IMR-90 (cell line): ENCODE measurements around the gene CCT7. TPM values are rescaled to one million over a fixed set of nuclear protein-coding genes. Genes with fewer than 3 reads are reported as not detected.

Experiments
- ATAC-seq: fragments of 200-7000 bp; cut with Tn5 transposase; 2 replicates; pipeline ENCODE4 v1.9.1; 2020; ENCODE audit warnings: low read depth, mild to moderate bottlenecking, moderate library complexity
- BruUV-seq: library from RNA; stranded (reverse); fragments of 400-500 nt; replicated peaks from 2 replicates; lab custom pipeline; 2021; lab: Mats Ljungman, UMichigan
- CTCF ChIA-PET: fragments of 300-600 bp; formaldehyde crosslinking; extraction: SDS; loops from one replicate; lab custom pipeline; 2021; ENCODE audit warnings: antibody characterized with exemption; lab: Yijun Ruan, JAX
- POLR2A ChIA-PET: fragments of 300-600 bp; sonication (Branson Sonifier 250); formaldehyde crosslinking; loops from one replicate; lab custom pipeline; 2022; ENCODE audit warnings: antibody characterized with exemption; ENCODE audit not compliant: unreplicated experiment; lab: Charles Lee
- DNase-seq: peaks from one replicate; pipeline ENCODE4 v3.0.0; 2013
- H2AFZ ChIP-seq: replicated peaks from 2 replicates; pipeline ENCODE3; 2013; ENCODE audit warnings: low read length, mild to moderate bottlenecking; ENCODE audit not compliant: poor library complexity
- H2AK5ac ChIP-seq: 2 replicates; pipeline ENCODE4 v1.6.1; 2013; ENCODE audit warnings: low read depth, low read length, inconsistent platforms
- H2AK9ac ChIP-seq: replicated peaks from 2 replicates; pipeline ENCODE3; 2013; ENCODE audit warnings: mild to moderate bottlenecking, low read depth, low read length, moderate library complexity; ENCODE audit not compliant: poor library complexity
- H2BK120ac ChIP-seq: 2 replicates; pipeline ENCODE4 v1.6.1; 2013; ENCODE audit warnings: low read depth, low read length, inconsistent platforms
- H2BK15ac ChIP-seq: 3 replicates; pipeline ENCODE4 v1.6.1; 2013; ENCODE audit warnings: low read depth, low read length, inconsistent platforms
- H2BK20ac ChIP-seq: 2 replicates; pipeline ENCODE4 v1.6.1; 2013; ENCODE audit warnings: low read depth, mild to moderate bottlenecking, inconsistent platforms, low read length, moderate library complexity
- H2BK5ac ChIP-seq: 2 replicates; pipeline ENCODE4 v1.6.1; 2013; ENCODE audit warnings: mild to moderate bottlenecking, low read depth, low read length, inconsistent platforms; ENCODE audit not compliant: poor library complexity, severe bottlenecking
- H3K14ac ChIP-seq: replicated peaks from 2 replicates; pipeline ENCODE4 v1.6.1; 2013; ENCODE audit warnings: low read depth, low read length, inconsistent platforms
- H3K18ac ChIP-seq: 2 replicates; pipeline ENCODE4 v1.6.1; 2013; ENCODE audit warnings: low read depth, low read length, control low read depth
- H3K23ac ChIP-seq: 2 replicates; pipeline ENCODE4 v1.6.1; 2013; ENCODE audit warnings: low read depth, low read length, inconsistent platforms
- H3K27ac ChIP-seq: 2 replicates; pipeline ENCODE4 v1.5.1; 2013; ENCODE audit warnings: mild to moderate bottlenecking, control low read depth, low read length; ENCODE audit not compliant: insufficient read depth
- H3K27me3 ChIP-seq: 2 replicates; pipeline ENCODE4 v1.6.1; 2013; ENCODE audit warnings: low read length; ENCODE audit not compliant: control insufficient read depth, insufficient read depth
- H3K36me3 ChIP-seq: 2 replicates; pipeline ENCODE4 v1.6.1; 2013; ENCODE audit warnings: low read length, mixed read lengths; ENCODE audit not compliant: control insufficient read depth, insufficient read depth
- H3K4ac ChIP-seq: 2 replicates; pipeline ENCODE4 v1.6.1; 2013; ENCODE audit warnings: low read depth, low read length, inconsistent platforms
- H3K4me1 ChIP-seq: 2 replicates; pipeline ENCODE4 v1.6.1; 2013; ENCODE audit warnings: low read length, mixed read lengths; ENCODE audit not compliant: control insufficient read depth, insufficient read depth
- H3K4me2 ChIP-seq: 2 replicates; pipeline ENCODE4 v1.6.1; 2013; ENCODE audit warnings: low read depth, mild to moderate bottlenecking, control low read depth, low read length, moderate library complexity
- H3K4me3 ChIP-seq: 2 replicates; pipeline ENCODE4 v1.5.1; 2013; ENCODE audit warnings: low read depth, mild to moderate bottlenecking, control low read depth, low read length, moderate library complexity; ENCODE audit not compliant: insufficient read depth
- H3K56ac ChIP-seq: 2 replicates; pipeline ENCODE4 v1.6.1; 2013; ENCODE audit warnings: low read length, inconsistent platforms; ENCODE audit not compliant: insufficient read depth; ENCODE audit errors: extremely low read depth
- H3K79me1 ChIP-seq, 2 experiments: 2 replicates each; pipeline ENCODE4 v1.6.1; 2013; ENCODE audit warnings: low read length in 2 of 2, inconsistent platforms in 1 of 2, low read depth in 1 of 2
- H3K9ac ChIP-seq: 2 replicates; pipeline ENCODE4 v1.6.1; 2013; ENCODE audit warnings: low read depth, low read length, control low read depth
- H3K9me1 ChIP-seq: 2 replicates; pipeline ENCODE4 v1.6.1; 2013; ENCODE audit warnings: low read length, inconsistent platforms; ENCODE audit not compliant: insufficient read depth
- H3K9me3 ChIP-seq: 2 replicates; pipeline ENCODE4 v1.6.1; 2013; ENCODE audit warnings: low read length; ENCODE audit not compliant: control insufficient read depth, insufficient read depth
- H4K20me1 ChIP-seq: 2 replicates; pipeline ENCODE4 v1.6.1; 2013; ENCODE audit warnings: low read length, inconsistent platforms; ENCODE audit not compliant: insufficient read depth
- H4K5ac ChIP-seq: 2 replicates; pipeline ENCODE4 v1.6.1; 2013; ENCODE audit warnings: mild to moderate bottlenecking, low read depth, low read length, control low read depth
- H4K8ac ChIP-seq, 2 experiments: 2 replicates each; pipeline ENCODE4 v1.6.1; 2013; ENCODE audit warnings: low read depth in 2 of 2, low read length in 2 of 2, control low read depth in 1 of 2, inconsistent platforms in 1 of 2
- H4K91ac ChIP-seq: 2 replicates; pipeline ENCODE4 v1.6.1; 2013; ENCODE audit warnings: low read depth, low read length, inconsistent platforms; ENCODE audit not compliant: insufficient read depth
- CEBPB ChIP-seq: IDR thresholded peaks from 2 replicates; pipeline ENCODE4 v1.6.1; 2012; ENCODE audit warnings: low read depth, low read length, improper control_type of control experiment
- CHD1 ChIP-seq: IDR thresholded peaks from 2 replicates; pipeline ENCODE4 v1.6.1; 2012; ENCODE audit warnings: low read depth, low read length, improper control_type of control experiment
- MXI1 ChIP-seq: IDR thresholded peaks from 2 replicates; pipeline ENCODE4 v1.6.1; 2012; ENCODE audit warnings: low read depth, mild to moderate bottlenecking, low read length, moderate library complexity, borderline replicate concordance
- NFE2L2 ChIP-seq: fragments of 150-350 bp; IDR thresholded peaks from 2 replicates; pipeline ENCODE4 v1.6.1; 2016; ENCODE audit warnings: low read depth, mild to moderate bottlenecking, low read length
- POLR2A ChIP-seq: IDR thresholded peaks from 2 replicates; pipeline ENCODE4 v1.6.1; 2012; ENCODE audit warnings: mild to moderate bottlenecking, low read depth, low read length
- WGBS, 2 experiments: methylation state at CpG; one replicate each; pipeline versions ENCODE4 v1.1.5 to v1.1.7; 2013; ENCODE audit warnings: missing lambda C conversion rate in 2 of 2; ENCODE audit not compliant: insufficient read length in 1 of 2; ENCODE audit errors: extremely low coverage in 2 of 2; 5-methylcytosine and 5-hydroxymethylcytosine counted together
- dilution Hi-C: fragments of 300-500 bp; cut with HindIII; formaldehyde crosslinking; loops from one replicate; pipeline ENCODE4 v1.14.3; 2018; ENCODE audit warnings: low sequenced_read_pairs; ENCODE audit not compliant: unreplicated experiment
- in situ Hi-C: fragments of 300-500 bp; cut with MboI; formaldehyde crosslinking; loops from 3 replicates; pipeline ENCODE4 v1.14.3; 2019; ENCODE audit warnings: low sequenced_read_pairs, inconsistent platforms, mixed read lengths
- intact Hi-C: fragments of 100-400 bp; cut with micrococcal nuclease; formaldehyde crosslinking; loops from 2 replicates; pipeline ENCODE4 v1.10.0; 2022
- polyA plus RNA-seq, 3 experiments: library from polyadenylated mRNA; depleted of rRNA; stranded (reverse); fragments of >200 nt; gene quantifications; 2 replicates each; pipeline ENCODE4 v1.2.3, GENCODE V29; 2012; ENCODE audit warnings: low replicate concordance in 1 of 3
- total RNA-seq: library from RNA; depleted of rRNA; stranded (reverse); fragments of >200 nt; gene quantifications from 2 replicates; pipeline ENCODE4 v1.2.3, GENCODE V29; 2012

The CCT7 gene
- total and polyA plus RNA-seq, 2 of the 4 experiments (the other 2 are of a cell fraction): 321 to 575 TPM

GRCh38 chr2:73263540-73264331, 29.6 kb downstream of the CCT7 start:
- CTCF ChIA-PET: interaction anchor here (0.6 kb wide), 1 partner anchor 25 kb away, joined by 3 read pairs; no protein-coding TSS in a partner anchor

More at GRCh38 chr2:73263540-73264331, 29.6 kb downstream of the CCT7 start:
- no peak overlapping the region for H2BK20ac ChIP-seq
- H3K4me3 ChIP-seq: no peak overlapping the region
- DNase-seq: no peak
- H3K4ac ChIP-seq: no peak overlapping the region
- no peak overlapping the region for H4K8ac ChIP-seq
- no peaks in the 10 kb centered on the region for H3K9me3 ChIP-seq
- no peak overlapping the region for H3K18ac ChIP-seq
- H3K9me1 ChIP-seq: peaks cover 6% of the 10 kb centered on the region; the same call in 1 of the 2 replicates
- no peak overlapping the region for H3K4me2 ChIP-seq
- POLR2A ChIA-PET: no interaction called here
- intact Hi-C loops: loop anchor here (5.0 kb wide), 1 partner anchor 101 kb away; no protein-coding TSS in a partner anchor
- no peak overlapping the region for H2BK15ac ChIP-seq
- no peak overlapping the region for H2AK9ac ChIP-seq
- peaks cover 4% of the 10 kb centered on the region for H3K36me3 ChIP-seq
- no peak for ATAC-seq
- H3K56ac ChIP-seq: no peak overlapping the region
- no peaks in the 10 kb centered on the region for H3K4me1 ChIP-seq
- no peak overlapping the region for H4K5ac ChIP-seq
- no peak overlapping the region for H2AK5ac ChIP-seq
- H2AFZ ChIP-seq: no peak overlapping the region
- H2BK120ac ChIP-seq: no peak overlapping the region
- WGBS, 2 experiments: 100% methylated on average over 1 of the region's 16 CpGs; no CpG with 5 or more reads in 1 of the 2 experiments
- no peak overlapping the region for H4K91ac ChIP-seq
- H4K20me1 ChIP-seq: peaks cover 10% of the 10 kb centered on the region; the same call in 1 of the 2 replicates
- no peak overlapping the region for H2BK5ac ChIP-seq
- no peak overlapping the region for H3K14ac ChIP-seq
- H3K79me1 ChIP-seq: no peaks in the 10 kb centered on the region
- peaks cover 7% of the 10 kb centered on the region; the same call in 1 of the 2 replicates for H3K27me3 ChIP-seq
- H3K23ac ChIP-seq: no peak overlapping the region
- H3K27ac ChIP-seq: no peak overlapping the region
- dilution Hi-C loops: no loop called here
- no peak overlapping the region for H3K9ac ChIP-seq
- no peak for TF ChIP-seq CEBPB
- no peak for TF ChIP-seq CHD1
- no peak for TF ChIP-seq MXI1
- TF ChIP-seq NFE2L2: no peak
- TF ChIP-seq POLR2A: no peak
- BruUV-seq: no TSS peak
- in situ Hi-C loops: no loop called here
